SK-N-MC (cell line): ENCODE results near the gene TMEM269.

Source experiments
- DNase-seq: peaks from one replicate; pipeline ENCODE4 v3.0.0-alpha.2; 2011; ENCODE audit warnings: low read depth, low spot score
- H3K27ac ChIP-seq: fragments of 200-600 bp; sonication (generic); 2 replicates; pipeline ENCODE4 v1.5.1; 2016; ENCODE audit warnings: mixed run types
- H3K36me3 ChIP-seq: fragments of 200-600 bp; sonication (generic); 2 replicates; pipeline ENCODE4 v1.6.1; 2017; ENCODE audit warnings: antibody characterized with exemption, low read length, mixed read lengths; ENCODE audit not compliant: insufficient read depth
- H3K4me3 ChIP-seq: fragments of 200-600 bp; sonication (generic); 2 replicates; pipeline ENCODE4 v1.5.1; 2016
- H3K9ac ChIP-seq: fragments of 200-600 bp; sonication (generic); 2 replicates; pipeline ENCODE4 v1.8.0; 2017; ENCODE audit warnings: mixed run types, mixed read lengths; ENCODE audit not compliant: insufficient read length
- H3K9me3 ChIP-seq: fragments of 200-600 bp; sonication (generic); 2 replicates; pipeline ENCODE4 v1.6.1; 2017; ENCODE audit warnings: low read depth, mild to moderate bottlenecking, antibody characterized with exemption, low read length, moderate library complexity, mixed read lengths
- EZH2 ChIP-seq: fragments of 200-600 bp; sonication (generic); IDR thresholded peaks from one replicate; pipeline ENCODE4 v1.6.1; 2017; ENCODE audit warnings: antibody characterized with exemption
- FOXP2 ChIP-seq: optimal IDR thresholded peaks from 2 replicates; pipeline ENCODE3; 2011; ENCODE audit warnings: mild to moderate bottlenecking, moderate library complexity; ENCODE audit not compliant: insufficient read depth; ENCODE audit errors: extremely low read length, control extremely low read depth
- POLR2AphosphoS5 ChIP-seq: IDR thresholded peaks from 2 replicates; pipeline ENCODE4 v1.6.1; 2012; ENCODE audit warnings: mild to moderate bottlenecking, low read depth, low read length, borderline replicate concordance

Gene TMEM269

GRCh38 chr1:42779725-42780124, 5.1 kb upstream of the TMEM269 start:
- Histone ChIP-seq H3K36me3 (peaks cover 35% of the 10 kb centered on the region), H3K9me3 (no peaks in the 10 kb centered on the region), H3K27ac (no peak overlapping the region), H3K9ac (no peak overlapping the region), H3K4me3 (no peak overlapping the region)
- TF ChIP-seq FOXP2 = no peak
- DNase-seq = no peak

GRCh38 chr1:42780176-42780575, 4.6 kb upstream of the TMEM269 start:
- Histone ChIP-seq H3K27ac (no peak overlapping the region), H3K36me3 (peaks cover 31% of the 10 kb centered on the region), H3K9ac (no peak overlapping the region), H3K9me3 (no peaks in the 10 kb centered on the region), H3K4me3 (no peak overlapping the region)
- TF ChIP-seq FOXP2 = no peak
- no peak for DNase-seq

- no peaks in the 10 kb centered on the region for H3K9me3 ChIP-seq
- no peak overlapping the region for H3K27ac ChIP-seq
- TF ChIP-seq POLR2AphosphoS5 (no peak), FOXP2 (no peak), EZH2 (no peak)
- H3K4me3 ChIP-seq = no peak overlapping the region
- H3K9ac ChIP-seq = no peak overlapping the region
- no peak for DNase-seq
- 0 out of 2 replicates have a peak, but pooled peaks cover 11% of the 10 kb centered on the region for H3K36me3 ChIP-seq
Observed at GRCh38 chr1:42783092-42783491, 1.7 kb upstream of the TMEM269 start.

- TF ChIP-seq EZH2 = no peak
- TF ChIP-seq FOXP2 = no peak
- no peak for TF ChIP-seq POLR2AphosphoS5
- no peak for DNase-seq
- Histone ChIP-seq H3K36me3 (0 out of 2 replicates have a peak, but pooled peaks cover 9% of the 10 kb centered on the region), H3K4me3 (no peak overlapping the region), H3K27ac (no peak overlapping the region), H3K9ac (no peak overlapping the region), H3K9me3 (no peaks in the 10 kb centered on the region)
Observed at GRCh38 chr1:42784547-42784945, 245 bp upstream of the TMEM269 start.

- DNase-seq = no peak
- H3K9ac ChIP-seq = no peak overlapping the region
- no peaks in the 10 kb centered on the region for H3K9me3 ChIP-seq
- H3K4me3 ChIP-seq = no peak overlapping the region
- TF ChIP-seq POLR2AphosphoS5 = no peak
- H3K36me3 ChIP-seq = no peaks in the 10 kb centered on the region
- no peak overlapping the region for H3K27ac ChIP-seq
Observed at GRCh38 chr1:42786097-42786496, 1.3 kb downstream of the TMEM269 start.

- DNase-seq = no peak
- no peaks in the 10 kb centered on the region for H3K9me3 ChIP-seq
- H3K36me3 ChIP-seq = no peaks in the 10 kb centered on the region
- no peak overlapping the region for H3K9ac ChIP-seq
- H3K27ac ChIP-seq = no peak overlapping the region
- H3K4me3 ChIP-seq = no peak overlapping the region
- no peak for TF ChIP-seq POLR2AphosphoS5
- no peak for TF ChIP-seq FOXP2
- no peak for TF ChIP-seq EZH2
Observed at GRCh38 chr1:42788021-42788420, 3.2 kb downstream of the TMEM269 start.

- H3K9ac ChIP-seq = no peak overlapping the region
- no peak overlapping the region for H3K27ac ChIP-seq
- TF ChIP-seq POLR2AphosphoS5 (no peak), FOXP2 (no peak), EZH2 (no peak)
- H3K36me3 ChIP-seq = no peaks in the 10 kb centered on the region
- no peak overlapping the region for H3K4me3 ChIP-seq
- no peak for DNase-seq
- no peaks in the 10 kb centered on the region for H3K9me3 ChIP-seq
Observed at GRCh38 chr1:42793824-42794223, 9.0 kb downstream of the TMEM269 start.

- Histone ChIP-seq H3K27ac (no peak overlapping the region), H3K4me3 (no peak overlapping the region), H3K9me3 (no peaks in the 10 kb centered on the region), H3K9ac (no peak overlapping the region), H3K36me3 (no peaks in the 10 kb centered on the region)
- no peak for DNase-seq
- TF ChIP-seq FOXP2 (no peak), EZH2 (no peak), POLR2AphosphoS5 (no peak)
Observed at GRCh38 chr1:42797414-42797813, 12.6 kb downstream of the TMEM269 start.

GRCh38 chr1:42797979-42798378, 13.2 kb downstream of the TMEM269 start:
- H3K4me3 ChIP-seq = no peak overlapping the region
- TF ChIP-seq POLR2AphosphoS5 = no peak
- TF ChIP-seq EZH2 = no peak
- no peak for TF ChIP-seq FOXP2
- no peaks in the 10 kb centered on the region for H3K36me3 ChIP-seq
- no peak for DNase-seq
- H3K9ac ChIP-seq = no peak overlapping the region
- no peaks in the 10 kb centered on the region for H3K9me3 ChIP-seq
- H3K27ac ChIP-seq = no peak overlapping the region
